D721Med (cell line): ENCODE results near the gene HSPG2.

Source experiments
- DNase-seq: peaks from one replicate; pipeline ENCODE4 v3.0.0; 2011; ENCODE audit warnings: low spot score; ENCODE audit not compliant: insufficient read length
- FAIRE-seq: peaks from 2 replicates; lab custom pipeline; 2011; peaks lifted over from hg19 to GRCh38; lab: Jason Lieb, UNC
- CTCF ChIP-seq: IDR thresholded peaks from 2 replicates; pipeline ENCODE4 v1.5.1; 2012; ENCODE audit warnings: mild to moderate bottlenecking, control low read depth; ENCODE audit not compliant: insufficient read depth; ENCODE audit errors: missing control alignments

The HSPG2 gene

GRCh38 chr1:21894034-21894881, 42.9 kb downstream of the HSPG2 start:
- no peak for TF ChIP-seq CTCF
- no peak for FAIRE-seq
- no peak for DNase-seq

GRCh38 chr1:21893046-21893805, 43.9 kb downstream of the HSPG2 start:
- FAIRE-seq (no peak), DNase-seq (no peak)
- no peak for TF ChIP-seq CTCF

- FAIRE-seq = no peak
- no peak for DNase-seq
- no peak for TF ChIP-seq CTCF
Measured at GRCh38 chr1:21891621-21892479, 45.3 kb downstream of the HSPG2 start.

GRCh38 chr1:21891081-21891480, 46.0 kb downstream of the HSPG2 start:
- no peak for FAIRE-seq
- DNase-seq = no peak
- TF ChIP-seq CTCF = no peak

- DNase-seq (no peak), FAIRE-seq (no peak)
- TF ChIP-seq CTCF = no peak
Measured at GRCh38 chr1:21888500-21888899, 48.6 kb downstream of the HSPG2 start.

GRCh38 chr1:21887796-21888195, 49.3 kb downstream of the HSPG2 start:
- FAIRE-seq (no peak), DNase-seq (no peak)
- no peak for TF ChIP-seq CTCF
